Activated T-cell treated with anti-CD3 and anti-CD28 coated beads for 1 hour (primary cell): ENCODE data around the gene ZNF490.

Experiments
- DNase-seq: peaks from one replicate; pipeline ENCODE4 v3.0.0-alpha.2; 2020; ENCODE audit warnings: low read depth

The ZNF490 gene

DNA sequence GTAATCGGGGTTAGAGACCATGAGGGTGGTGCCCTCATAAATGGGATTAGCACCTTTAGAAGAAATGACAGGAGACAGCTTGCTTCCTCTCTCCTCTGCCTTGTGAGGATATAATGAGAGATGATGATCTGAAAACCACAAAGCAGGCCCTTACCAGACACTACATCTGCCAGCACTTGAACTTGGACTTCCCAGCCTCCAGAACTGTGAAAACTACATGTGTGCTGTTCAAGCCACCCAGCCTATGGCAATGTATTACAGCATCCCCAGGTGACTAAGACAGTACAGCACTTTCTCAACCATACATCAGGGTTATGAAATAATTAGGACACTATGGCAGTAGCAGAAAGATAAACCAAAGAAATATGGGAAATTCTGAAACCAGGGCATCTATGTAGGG, 66.8 kb downstream of the ZNF490 start:
- DNase-seq: no peak
